ENCODE data around the gene RNF213.
"Not testable (repeated sequence)": the region's sequence is repeated elsewhere in the genome, so short reads cannot be mapped to it uniquely, and the experiment has no call there.

The RNF213 gene

DNA sequence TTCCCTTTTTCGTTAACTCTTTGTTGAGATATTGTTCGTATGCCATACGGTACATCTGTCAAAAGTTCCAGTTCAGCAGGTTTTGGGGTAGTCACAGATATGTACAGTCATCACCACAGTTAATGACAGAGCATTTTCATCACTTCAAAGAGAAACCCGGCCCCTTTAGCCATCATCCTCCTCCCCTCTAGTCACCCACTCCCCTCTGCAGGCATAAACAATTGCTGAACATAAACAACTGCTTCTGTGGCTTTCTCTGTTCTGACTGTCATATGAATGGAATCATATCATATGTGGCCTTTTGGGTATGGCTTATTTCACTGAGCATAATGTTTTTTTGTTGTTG is 59.3 kb downstream of the RNF213 start:
- DNase-seq (ENCODE audit: low read depth in 2 of 2) = no peak

DNA sequence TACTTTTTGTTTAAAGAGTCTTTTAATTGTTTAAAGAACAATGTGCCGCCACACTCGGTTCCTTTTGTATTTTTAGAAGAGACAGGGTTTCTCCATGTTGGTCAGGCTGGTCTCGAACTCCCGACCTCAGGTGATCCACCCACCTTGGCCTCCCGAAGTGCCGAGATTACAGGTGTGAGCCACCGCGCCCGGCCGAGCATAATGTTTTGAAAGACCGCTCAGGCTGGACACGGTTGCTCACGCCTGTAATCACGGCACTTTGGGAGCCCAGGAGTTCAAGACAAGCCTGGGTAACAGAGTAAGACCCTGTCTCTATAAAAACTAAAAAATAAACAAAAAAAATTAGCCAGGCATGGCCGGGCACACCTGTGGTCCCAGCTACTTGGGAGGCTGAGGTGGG is 59.8 kb downstream of the RNF213 start:
- no peak for DNase-seq (ENCODE audit: low read depth in 2 of 2)

DNA sequence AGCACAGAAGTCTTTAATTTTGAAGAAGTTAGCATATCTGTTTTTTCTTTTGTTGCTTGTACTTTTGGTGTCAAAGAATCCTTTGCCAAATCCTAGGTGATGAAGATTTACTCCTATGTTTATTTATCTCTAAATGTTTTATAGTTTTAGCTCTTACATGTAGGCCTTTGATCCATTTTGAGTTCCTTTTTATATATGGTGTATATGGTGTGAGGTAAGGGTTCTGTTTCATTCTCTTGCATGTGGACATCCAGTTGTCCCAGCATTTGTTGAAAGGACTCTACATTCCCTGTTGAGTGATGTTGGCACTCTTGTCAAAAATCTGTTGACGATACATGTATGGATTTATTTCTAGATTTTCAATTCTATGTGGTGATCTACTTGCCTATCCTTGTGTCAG is 62.2 kb downstream of the RNF213 start:
- DNase-seq (ENCODE audit: low read depth in 2 of 2) = no peak

DNA sequence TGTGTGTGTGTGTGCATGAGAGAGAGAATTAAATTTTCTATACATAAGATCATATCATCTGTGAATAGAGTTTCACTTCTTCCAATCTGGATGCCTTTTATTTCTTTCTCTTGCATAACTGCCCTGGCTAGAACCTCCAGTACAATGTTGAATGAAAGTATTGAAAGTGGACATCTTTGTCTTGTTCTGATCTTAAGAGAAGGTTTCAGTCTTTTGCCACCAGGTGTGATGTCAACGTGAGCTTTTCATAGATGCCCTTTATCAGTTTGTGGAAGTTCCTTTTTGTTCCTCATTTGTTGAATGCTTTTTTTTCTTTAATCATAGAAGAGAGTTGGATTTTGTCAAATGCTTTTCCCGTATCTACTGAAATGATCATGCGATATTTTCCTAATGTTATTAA is 63.3 kb downstream of the RNF213 start:
- DNase-seq (ENCODE audit: low read depth in 2 of 2) = no peak

DNA sequence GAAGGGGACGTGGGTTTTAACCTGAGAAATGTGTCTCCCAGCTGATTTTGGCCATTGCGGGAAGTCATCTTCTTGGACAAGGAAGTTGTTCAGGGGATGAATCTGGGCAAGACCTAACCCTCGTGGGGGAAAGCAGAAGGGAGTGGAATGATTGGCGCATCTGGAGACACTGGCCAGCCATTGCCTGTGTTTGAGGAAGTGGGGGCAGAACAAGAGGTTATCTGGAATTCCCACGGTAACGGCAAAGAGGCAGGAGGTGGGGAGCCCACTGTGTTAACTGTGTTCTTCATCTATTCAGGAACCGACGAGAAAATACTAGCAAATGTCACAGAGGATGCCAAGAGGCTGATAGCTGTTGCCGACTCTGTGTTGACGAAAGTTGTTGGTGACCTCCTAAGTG is 66.9 kb downstream of the RNF213 start:
- no peak for DNase-seq (ENCODE audit: low read depth in 2 of 2)

DNA sequence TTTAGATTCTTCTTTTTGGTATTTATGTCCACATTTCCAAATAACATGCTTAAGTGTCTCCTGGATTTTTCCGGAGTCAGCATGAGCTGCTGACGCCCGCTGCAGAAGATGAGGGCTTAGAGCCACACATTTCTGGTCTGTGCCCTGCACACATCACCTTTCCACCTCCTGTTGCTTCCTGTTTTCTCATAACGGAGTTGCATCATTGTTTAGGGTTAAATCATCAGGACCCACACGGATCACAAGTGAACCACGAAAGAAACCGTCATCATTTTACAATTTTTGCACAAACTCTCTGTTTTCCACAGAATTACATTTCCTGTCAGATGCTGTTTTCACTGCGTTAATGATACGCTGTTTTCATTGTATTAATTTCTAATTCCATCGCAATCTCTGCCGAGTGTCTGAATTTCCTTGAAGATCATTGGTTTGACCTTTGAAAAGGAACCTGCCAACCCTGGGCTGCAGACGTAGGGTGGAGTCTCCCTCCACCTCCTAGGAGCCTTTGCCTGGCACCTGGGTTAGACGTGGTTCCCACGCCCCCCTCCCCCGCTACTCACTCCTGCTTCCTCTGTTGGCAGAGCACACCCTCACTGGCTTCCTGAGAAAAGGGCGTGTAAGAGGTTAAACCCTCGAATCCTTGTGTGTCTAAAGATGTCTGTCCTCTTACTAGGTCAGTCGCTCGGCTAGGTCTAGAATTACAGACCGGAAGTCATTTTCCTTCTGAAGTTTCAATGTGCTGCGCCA is 68.2 kb downstream of the RNF213 start:
- DNase-seq (ENCODE audit: low read depth in 2 of 2) = no peak

DNA sequence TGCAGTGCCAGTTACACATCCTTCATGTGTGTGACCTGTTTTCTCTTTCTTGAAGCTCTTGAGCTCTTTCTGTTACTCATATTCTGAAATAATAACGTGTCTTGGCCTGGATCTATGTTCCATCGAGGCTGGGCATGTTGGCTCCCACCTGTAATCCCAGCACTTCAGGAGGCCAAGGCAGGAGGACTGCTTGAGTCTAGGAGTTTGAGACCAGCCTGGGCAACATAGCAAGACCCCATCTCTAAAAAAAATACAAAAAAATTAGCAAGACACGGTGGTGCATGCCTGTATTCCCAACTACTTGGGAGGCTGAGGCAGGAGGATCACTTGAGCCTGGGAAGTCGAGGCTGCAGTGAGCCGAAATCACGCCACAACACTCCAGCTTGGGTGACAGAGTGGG is 68.8 kb downstream of the RNF213 start:
- not testable (repeated sequence) for DNase-seq (ENCODE audit: low read depth in 2 of 2)

DNA sequence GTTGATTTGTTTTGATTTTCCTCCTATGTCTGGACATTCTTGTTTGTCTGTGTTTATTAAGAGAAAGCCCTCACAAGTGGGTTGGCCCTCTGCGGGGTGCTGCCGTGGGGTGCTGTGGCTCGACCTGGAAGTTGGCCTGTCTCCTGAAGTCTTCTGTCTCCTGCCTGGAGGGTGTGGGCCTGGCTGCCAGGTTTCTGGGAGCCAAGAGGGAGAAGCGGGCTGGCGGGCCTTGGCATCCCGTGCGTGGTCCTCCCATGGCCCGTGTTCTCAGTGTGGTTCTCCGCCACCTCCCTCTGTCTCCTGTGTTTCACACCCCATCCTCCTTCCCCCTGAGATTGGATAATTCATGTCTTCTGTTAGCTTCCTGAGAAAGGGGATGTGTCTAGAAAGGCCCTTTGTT is 69.6 kb downstream of the RNF213 start:
- no peak for DNase-seq (ENCODE audit: low read depth in 2 of 2)

DNA sequence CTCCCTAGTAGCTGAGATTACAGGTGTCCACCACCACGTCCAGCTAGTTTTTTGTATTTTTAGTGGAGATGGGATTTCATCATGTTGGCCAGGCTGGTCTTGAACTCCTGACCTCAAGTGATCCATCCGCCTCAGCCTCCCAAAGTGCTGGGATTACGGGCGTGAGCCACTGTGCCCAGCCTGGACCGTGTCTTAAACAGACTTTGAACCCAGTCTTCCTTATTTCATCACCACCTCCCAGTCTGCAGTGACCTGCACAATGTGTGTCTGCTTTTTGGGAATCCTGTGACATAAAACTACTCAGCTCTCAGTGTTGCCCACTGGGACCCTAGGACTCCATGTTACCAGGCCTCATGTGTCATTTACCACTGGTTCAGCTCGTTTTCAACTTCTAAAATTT is 70.3 kb downstream of the RNF213 start:
- DNase-seq (ENCODE audit: low read depth in 2 of 2) = not testable (repeated sequence)

DNA sequence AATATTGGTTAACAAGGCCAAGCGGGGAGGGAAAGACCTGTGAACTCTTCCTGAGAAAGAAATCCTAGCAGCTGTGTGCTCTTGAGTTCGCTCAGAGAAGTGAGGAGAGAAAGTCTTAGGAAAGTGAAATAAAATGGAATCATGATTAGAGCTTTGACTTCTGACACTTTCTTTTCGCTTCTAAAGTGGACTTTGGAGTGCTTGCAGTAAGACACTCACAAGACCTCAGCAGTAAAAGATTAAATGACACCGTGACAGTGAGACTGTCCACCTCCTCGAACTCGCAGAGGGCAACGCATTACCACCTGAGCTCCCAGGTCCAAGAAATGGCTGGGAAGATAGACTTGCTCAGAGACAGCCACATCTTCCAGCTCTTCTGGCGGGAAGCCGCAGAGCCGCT is 71.2 kb downstream of the RNF213 start:
- DNase-seq (ENCODE audit: low read depth in 2 of 2) = no peak

DNA sequence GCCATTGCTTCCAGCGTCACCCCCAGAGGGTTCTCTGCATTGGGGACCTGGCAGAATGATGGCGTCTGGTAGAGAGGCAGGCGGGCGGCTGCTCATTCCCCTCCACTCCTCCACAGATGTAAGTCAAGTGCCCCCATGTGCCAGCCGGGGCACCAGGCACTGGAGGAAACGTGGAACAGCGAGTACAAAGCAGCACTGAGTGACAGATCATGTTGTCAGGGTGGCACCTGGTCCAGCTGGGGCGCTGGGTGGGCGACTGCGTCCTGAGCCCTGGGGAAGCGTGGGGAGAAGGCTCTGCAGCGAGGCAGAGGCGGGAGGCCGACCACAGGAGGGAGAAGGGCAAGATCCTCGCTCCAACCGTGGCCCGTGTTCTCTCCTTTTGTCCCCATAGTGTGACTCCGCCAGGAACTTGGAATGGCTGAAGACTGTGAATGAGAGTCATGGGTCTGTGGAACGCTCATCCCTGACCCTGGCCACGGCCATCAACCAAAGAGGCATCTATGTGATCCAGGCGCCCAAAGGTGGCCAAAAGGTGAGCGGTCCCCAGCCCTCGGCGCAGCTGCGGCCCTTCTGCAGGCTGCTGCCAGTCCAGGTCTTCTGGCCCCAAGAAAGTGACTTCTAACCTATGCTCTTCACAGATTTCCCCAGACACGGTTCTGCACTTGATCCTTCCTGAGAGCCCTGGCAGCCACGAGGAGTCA is 76.7 kb downstream of the RNF213 start:
- no peak for DNase-seq (ENCODE audit: low read depth in 2 of 2)

DNA sequence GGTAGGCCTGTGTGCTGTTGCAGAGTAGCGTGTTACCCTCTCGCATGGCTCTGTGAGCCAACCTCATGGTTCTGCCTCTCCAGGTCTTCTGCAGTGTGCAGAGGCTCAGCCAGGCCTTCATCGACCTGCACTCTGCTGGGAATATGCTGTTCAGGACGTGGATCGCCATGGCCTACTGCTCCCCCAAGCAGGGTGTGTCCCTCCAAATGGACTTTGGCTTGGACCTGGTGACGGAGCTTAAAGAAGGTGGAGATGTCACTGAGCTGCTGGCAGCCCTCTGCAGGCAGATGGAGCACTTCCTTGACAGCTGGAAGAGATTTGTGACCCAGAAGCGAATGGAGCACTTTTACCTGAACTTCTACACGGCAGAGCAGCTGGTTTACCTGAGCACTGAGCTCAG is 78.5 kb downstream of the RNF213 start:
- DNase-seq (ENCODE audit: low read depth in 2 of 2) = no peak

DNA sequence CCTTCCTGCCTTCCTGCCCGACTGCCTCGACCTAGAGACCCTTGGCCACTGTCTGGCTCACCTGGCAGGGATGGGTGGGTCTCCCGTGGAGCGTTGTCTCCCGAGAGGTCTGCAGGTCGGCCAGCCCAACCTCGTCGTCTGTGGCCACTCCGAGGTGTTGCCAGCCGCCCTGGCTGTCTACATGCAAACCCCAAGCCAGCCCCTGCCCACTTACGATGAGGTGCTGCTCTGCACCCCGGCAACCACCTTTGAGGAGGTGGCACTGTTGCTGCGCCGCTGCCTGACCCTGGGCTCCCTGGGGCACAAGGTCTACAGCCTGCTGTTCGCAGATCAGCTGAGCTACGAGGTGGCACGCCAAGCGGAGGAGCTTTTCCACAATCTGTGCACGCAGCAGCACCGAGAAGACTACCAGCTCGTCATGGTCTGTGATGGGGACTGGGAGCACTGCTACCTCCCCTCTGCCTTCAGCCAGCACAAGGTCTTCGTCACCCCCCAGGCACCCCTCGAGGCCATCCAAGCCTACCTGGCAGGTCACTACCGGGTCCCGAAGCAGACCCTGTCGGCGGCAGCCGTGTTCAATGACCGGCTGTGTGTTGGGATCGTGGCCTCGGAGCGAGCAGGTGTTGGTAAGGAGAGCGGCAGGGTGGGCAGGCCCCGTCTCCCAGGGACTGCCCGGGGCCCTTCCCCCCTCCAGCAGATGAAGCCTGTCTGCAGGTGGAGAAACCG is 79.2 kb downstream of the RNF213 start:
- DNase-seq (ENCODE audit: low read depth in 2 of 2) = no peak

DNA sequence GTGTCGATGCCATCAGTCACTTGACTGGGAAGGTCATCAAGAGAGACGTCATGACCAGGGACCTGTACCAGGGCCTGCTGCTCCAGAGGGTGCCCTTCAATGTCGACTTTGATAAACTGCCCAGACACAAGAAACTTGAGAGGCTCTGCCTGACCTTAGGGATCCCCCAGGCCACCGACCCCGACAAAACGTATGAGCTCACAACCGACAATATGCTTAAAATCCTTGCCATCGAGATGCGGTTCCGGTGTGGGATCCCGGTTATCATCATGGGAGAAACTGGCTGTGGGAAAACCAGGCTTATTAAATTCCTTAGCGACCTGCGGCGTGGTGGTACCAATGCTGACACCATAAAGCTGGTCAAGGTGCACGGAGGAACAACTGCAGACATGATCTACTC is 84.7 kb downstream of the RNF213 start:
- DNase-seq (ENCODE audit: low read depth in 2 of 2) = no peak

DNA sequence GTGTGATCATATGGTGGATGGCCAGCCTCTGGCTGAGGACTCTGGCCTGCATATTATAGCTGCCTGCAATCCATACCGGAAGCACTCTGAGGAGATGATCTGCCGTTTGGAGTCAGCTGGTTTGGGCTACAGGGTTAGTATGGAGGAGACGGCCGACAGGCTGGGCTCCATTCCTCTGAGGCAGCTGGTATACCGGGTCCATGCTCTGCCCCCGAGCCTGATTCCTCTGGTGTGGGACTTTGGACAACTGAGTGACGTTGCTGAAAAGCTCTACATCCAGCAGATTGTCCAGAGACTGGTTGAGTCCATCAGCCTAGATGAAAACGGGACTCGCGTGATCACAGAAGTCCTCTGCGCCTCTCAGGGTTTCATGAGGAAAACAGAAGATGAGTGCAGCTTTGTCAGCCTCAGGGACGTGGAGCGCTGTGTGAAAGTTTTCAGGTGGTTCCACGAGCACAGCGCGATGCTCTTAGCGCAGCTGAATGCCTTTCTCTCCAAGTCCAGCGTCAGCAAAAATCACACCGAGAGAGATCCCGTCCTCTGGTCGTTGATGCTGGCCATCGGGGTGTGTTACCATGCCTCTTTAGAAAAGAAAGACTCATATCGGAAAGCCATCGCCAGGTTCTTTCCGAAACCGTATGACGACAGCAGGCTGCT is 85.3 kb downstream of the RNF213 start:
- no peak for DNase-seq (ENCODE audit: low read depth in 2 of 2)

DNA sequence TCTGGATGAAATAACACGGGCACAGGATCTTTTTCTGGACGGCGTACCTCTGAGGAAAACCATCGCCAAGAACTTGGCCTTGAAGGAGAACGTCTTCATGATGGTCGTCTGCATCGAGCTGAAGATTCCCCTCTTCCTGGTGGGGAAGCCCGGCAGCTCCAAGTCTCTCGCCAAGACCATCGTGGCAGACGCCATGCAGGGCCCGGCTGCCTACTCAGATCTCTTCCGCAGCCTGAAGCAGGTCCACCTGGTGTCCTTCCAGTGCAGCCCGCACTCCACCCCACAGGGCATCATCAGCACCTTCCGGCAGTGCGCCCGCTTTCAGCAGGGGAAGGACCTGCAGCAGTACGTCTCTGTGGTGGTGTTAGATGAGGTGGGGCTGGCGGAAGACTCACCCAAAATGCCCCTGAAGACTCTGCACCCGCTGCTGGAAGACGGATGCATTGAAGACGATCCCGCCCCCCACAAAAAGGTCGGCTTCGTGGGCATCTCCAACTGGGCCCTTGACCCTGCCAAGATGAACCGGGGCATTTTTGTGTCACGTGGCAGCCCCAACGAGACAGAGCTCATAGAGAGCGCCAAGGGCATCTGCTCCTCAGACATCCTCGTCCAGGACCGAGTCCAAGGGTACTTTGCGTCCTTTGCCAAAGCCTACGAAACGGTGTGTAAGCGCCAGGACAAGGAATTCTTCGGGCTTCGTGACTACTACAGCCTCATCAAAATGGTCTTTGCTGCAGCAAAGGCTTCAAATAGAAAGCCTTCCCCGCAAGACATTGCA is 86.0 kb downstream of the RNF213 start:
- DNase-seq (ENCODE audit: low read depth in 2 of 2) = no peak

DNA sequence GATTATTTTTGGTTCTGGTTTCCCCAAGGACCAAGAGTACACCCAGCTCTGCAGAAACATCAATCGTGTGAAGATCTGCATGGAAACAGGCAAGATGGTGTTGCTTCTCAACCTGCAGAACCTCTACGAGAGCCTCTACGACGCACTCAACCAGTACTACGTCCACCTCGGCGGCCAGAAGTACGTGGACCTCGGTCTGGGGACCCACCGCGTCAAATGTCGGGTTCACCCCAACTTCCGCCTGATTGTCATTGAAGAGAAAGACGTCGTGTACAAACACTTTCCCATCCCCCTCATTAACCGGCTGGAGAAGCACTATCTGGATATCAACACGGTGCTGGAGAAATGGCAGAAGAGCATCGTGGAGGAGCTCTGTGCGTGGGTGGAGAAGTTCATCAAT is 86.9 kb downstream of the RNF213 start:
- DNase-seq (ENCODE audit: low read depth in 2 of 2) = no peak

DNA sequence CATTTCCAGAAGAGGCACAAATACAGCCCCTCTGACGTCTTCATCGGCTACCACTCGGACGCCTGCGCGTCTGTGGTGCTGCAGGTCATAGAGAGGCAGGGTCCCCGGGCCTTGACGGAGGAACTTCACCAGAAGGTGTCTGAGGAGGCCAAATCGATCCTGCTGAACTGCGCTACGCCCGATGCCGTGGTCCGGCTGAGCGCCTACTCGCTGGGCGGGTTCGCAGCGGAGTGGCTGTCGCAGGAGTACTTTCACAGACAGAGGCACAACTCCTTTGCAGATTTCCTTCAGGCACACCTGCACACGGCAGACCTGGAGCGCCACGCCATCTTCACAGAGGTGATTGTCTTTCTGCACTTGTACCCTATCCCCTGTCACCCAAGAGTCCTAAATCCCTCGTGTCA is 87.3 kb downstream of the RNF213 start:
- DNase-seq (ENCODE audit: low read depth in 2 of 2) = no peak

DNA sequence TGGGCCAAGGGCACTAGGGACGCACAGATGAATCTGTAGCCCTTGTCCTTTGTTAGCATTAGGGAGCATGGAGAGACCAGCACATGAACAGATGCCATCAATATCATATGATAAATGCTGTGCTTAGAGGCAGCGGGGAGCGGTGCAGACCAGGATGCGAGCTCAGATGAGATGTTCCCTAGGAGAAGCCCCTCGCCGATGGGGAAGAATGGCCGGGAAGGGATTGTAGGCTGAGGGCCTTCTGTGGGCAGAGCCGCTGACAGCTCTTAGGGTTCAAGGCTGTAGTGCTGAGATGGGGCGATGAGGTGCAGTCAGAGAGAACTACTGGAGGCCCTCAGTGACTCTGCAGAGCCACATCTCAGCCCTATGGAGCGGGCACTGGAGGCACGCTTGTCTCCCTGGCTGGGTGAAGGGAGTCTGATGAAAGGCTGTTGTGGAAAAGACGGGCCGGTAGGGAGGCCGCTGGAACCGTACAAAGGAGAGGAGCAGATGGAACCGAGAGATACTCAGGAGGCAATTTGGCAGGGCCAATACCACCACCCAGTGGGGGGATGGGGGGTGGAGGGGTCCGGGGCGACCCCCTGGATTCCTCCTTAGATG is 88.0 kb downstream of the RNF213 start:
- no peak for DNase-seq (ENCODE audit: low read depth in 2 of 2)

DNA sequence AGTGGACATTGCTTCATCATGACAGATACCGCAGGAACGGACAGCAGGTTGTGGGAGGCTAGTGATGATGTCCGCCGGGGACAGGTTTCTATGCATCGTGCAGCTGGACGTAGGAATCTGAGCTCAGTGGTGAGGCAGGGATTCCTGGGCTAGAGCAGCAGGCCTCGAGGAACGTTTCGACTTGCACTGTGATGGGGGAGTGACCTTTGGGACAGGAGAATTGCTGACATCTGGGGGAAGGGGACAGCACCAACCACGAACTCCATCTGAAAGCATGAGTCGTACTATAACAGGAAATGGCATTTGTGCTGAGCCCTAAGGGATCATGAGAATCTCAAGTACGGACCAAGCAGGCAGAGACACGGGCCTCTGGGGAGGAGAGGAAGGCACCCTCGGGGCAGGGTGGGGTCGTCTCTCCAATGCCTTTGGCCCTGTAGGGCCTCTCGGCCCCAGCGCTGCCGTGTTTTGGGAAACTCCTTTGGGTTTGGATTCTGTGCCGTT is 88.5 kb downstream of the RNF213 start:
- DNase-seq (ENCODE audit: low read depth in 2 of 2) = no peak

DNA sequence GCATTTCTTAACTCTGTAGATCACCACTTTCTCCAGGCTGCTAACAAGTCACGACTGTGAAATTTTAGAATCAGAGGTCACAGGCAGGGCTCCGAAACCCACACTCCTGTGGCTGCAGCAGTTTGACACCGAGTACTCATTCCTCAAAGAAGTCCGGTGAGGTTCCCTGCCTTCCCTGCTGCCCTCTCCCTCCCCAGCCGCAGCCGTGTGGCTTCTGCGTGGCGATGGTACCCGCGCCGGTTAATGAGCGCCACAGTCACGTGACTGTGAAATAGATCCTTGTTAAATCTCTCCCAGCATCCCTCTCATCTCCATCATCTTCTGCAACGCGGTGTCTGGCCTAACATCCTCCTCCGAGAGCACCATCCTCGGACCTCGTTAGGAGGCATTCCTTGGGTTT is 89.1 kb downstream of the RNF213 start:
- DNase-seq (ENCODE audit: low read depth in 2 of 2) = no peak

Measured in stimulated activated CD8-positive, alpha-beta memory T cell treated with anti-CD3 and anti-CD28 coated beads, Interleukin-2, amount 100 ng/mL, for 1 hour (primary cell).